HG02943 (cell line): Measurements from ENCODE around the gene ADGRG2.

Source experiments
- ATAC-seq: cut with Tn5 transposase; IDR thresholded peaks from one replicate; pipeline ENCODE4 v1.9.1; 2021; ENCODE audit warnings: mild to moderate bottlenecking, low read depth, moderate library complexity; ENCODE audit not compliant: unreplicated experiment

ADGRG2 gene

GRCh38 chrX:19121898-19122640 lies at the start of gene ADGRG2:
TSS of gene ADGRG2 (minus strand) at chrX:19122468. CDS start at chrX:19068834, 53,634 bp downstream.
- no peak for ATAC-seq

GRCh38 chrX:19168609-19169008 lies 46.3 kb upstream of the ADGRG2 start:
- ATAC-seq, result no peak

- ATAC-seq, result no peak
Measured at GRCh38 chrX:19162851-19163250, 40.6 kb upstream of the ADGRG2 start.

- ATAC-seq, result no peak
Measured at GRCh38 chrX:19156186-19156585, 33.9 kb upstream of the ADGRG2 start.

- ATAC-seq, result no peak
Measured at GRCh38 chrX:19152762-19153161, 30.5 kb upstream of the ADGRG2 start.

- no peak for ATAC-seq
Measured at GRCh38 chrX:19137067-19137466, 14.8 kb upstream of the ADGRG2 start.

GRCh38 chrX:19133784-19134183 lies 11.5 kb upstream of the ADGRG2 start:
- no peak for ATAC-seq

- no peak for ATAC-seq
Measured at GRCh38 chrX:19133231-19133630, 11.0 kb upstream of the ADGRG2 start.

- ATAC-seq, result no peak
Measured at GRCh38 chrX:19130628-19131027, 8.4 kb upstream of the ADGRG2 start.

- ATAC-seq, result no peak
Measured at GRCh38 chrX:19129694-19130093, 7.4 kb upstream of the ADGRG2 start.

- ATAC-seq, result no peak
Measured at GRCh38 chrX:19127649-19128168, 5.4 kb upstream of the ADGRG2 start.

- ATAC-seq, result no peak
Measured at GRCh38 chrX:19122641-19123009, 357 bp upstream of the ADGRG2 start.

- no peak for ATAC-seq
Measured at GRCh38 chrX:19121466-19121865, 802 bp downstream of the ADGRG2 start.

- ATAC-seq, result no peak
Measured at GRCh38 chrX:19110642-19111041, 11.6 kb downstream of the ADGRG2 start.

- no peak for ATAC-seq
Measured at GRCh38 chrX:19107035-19107434, 15.2 kb downstream of the ADGRG2 start.

- no peak for ATAC-seq
Measured at GRCh38 chrX:19100586-19100985, 21.7 kb downstream of the ADGRG2 start.

- ATAC-seq, result no peak
Measured at GRCh38 chrX:19097553-19098283, 24.6 kb downstream of the ADGRG2 start.

GRCh38 chrX:19096586-19096985 lies 25.7 kb downstream of the ADGRG2 start:
- no peak for ATAC-seq

GRCh38 chrX:19094654-19095053 lies 27.6 kb downstream of the ADGRG2 start:
- no peak for ATAC-seq

- no peak for ATAC-seq
Measured at GRCh38 chrX:19091596-19091995, 30.7 kb downstream of the ADGRG2 start.

GRCh38 chrX:19089555-19090040 lies 32.7 kb downstream of the ADGRG2 start:
- no peak for ATAC-seq
